Activated naive CD4-positive, alpha-beta T cell (primary cell): Measurements from ENCODE around the gene GALNT16.
"Not testable (repeated sequence)": the region's sequence is repeated elsewhere in the genome, so short reads cannot be mapped to it uniquely, and the experiment has no call there.

ENCODE experiments used
- DNase-seq, 4 experiments: peaks; one replicate each; lab custom pipeline; 2025; lab: John Stamatoyannopoulos, UW

The GALNT16 gene

GRCh38 chr14:69260190-69260860 lies 367 bp downstream of the GALNT16 start:
- no peak for DNase-seq

DNA sequence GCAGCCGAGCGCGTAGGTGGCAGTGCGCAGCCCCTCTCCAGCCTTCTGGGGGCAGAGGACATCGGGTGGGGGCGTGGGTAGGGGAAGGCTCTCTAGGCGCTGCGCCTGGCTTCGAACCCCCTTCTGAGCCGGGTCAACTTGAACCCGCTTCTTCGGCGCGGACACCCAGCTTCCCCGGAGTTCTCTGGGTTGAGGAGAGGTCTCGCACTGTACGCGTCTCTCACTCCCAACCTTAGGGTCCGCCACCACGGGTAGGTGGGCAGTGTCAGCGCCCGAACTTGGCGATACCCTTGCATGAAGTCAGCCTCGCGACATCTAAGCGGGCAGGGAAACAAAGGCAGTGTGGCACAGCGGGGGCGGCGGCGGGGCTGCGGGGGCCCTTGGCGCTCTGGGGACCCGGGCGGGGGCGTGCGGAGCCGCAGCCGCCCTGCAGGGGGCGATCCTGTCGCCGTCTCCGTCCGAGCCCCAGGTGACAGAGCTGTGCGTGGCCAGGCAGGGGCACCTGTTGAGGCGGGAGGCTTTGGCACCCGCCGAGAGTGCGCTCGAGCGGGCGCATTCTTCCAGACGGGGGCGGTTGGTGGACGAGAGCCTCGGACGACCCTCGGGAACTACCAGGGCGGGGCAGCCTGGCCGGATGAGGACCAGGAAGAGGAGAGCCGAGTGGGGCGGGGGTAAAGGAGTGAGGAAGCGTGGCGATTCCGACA lies 1.1 kb downstream of the GALNT16 start:
- DNase-seq, result peak in 1 of 4 experiments; percentile 3

DNA sequence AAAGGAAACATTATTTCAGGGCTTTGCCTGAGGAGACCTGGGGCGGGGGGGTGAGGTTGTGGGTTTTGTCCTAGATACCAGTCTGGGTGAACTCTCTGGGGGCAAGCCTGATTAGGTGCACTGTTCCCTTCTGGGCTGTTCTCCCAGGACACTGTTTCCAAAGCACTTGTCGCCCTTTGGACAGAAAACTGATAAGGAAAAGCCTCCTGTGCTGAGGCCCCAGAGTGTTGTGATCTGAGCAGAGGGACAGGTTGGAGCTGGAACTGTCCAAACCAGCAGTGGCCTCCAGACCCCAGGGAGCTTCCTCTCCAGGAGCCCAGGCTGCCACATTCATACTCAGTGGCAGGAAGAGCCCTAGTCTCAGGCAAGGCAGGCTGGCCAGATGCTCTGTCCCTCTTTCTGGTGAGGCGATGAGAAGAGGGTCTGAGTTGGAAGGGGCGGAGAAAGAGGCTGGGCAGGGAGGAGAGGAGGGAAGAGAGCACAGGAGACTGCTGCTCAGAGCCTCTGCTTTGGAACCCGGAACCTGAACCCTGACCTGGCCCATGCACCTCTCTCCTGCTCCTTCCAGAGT lies 1.9 kb downstream of the GALNT16 start:
- DNase-seq, result no peak

GRCh38 chr14:69262516-69262915 lies 2.6 kb downstream of the GALNT16 start:
- DNase-seq, result no peak

GRCh38 chr14:69263364-69263763 lies 3.4 kb downstream of the GALNT16 start:
- no peak for DNase-seq

DNA sequence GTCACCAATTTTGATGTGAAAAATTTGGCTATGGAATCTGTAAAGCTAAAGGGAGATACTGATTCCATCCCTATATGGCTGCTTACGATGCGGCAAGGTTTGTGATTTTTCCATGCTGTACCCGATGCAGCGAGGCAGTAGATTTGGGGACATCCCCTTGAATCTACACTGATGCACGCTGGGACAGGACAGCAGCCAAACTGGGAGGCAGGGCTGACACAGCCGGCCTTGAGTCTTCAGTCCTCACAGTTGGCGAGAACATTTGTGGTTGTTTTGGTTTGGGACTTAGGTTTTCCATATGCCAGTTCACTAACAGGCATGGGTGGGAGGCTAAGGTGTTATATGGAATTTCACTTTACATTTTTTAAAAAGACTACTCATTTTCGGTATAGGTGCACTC lies 3.8 kb downstream of the GALNT16 start:
- no peak for DNase-seq

GRCh38 chr14:69266572-69267345 lies 6.8 kb downstream of the GALNT16 start:
- no peak for DNase-seq

DNA sequence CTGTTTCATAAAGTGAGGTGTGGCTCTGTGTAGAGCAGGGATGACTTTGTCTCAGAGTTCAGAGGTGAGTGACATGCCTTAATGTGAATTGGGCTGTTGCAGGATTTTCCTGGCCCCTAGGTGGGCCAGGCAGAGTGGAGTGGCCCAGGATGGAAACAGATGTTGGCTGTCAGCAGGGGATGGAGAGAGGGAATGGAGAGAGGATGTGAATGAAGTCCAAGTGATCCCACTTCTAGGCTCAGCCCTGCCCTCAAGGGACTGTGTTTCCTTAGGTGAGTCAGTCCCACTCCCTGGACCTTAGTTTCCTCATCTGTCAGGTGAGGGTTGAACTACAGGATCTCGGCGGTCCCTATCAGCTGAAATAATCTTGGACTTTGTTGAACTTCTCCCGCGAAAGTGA lies 7.5 kb downstream of the GALNT16 start:
- no peak for DNase-seq

DNA sequence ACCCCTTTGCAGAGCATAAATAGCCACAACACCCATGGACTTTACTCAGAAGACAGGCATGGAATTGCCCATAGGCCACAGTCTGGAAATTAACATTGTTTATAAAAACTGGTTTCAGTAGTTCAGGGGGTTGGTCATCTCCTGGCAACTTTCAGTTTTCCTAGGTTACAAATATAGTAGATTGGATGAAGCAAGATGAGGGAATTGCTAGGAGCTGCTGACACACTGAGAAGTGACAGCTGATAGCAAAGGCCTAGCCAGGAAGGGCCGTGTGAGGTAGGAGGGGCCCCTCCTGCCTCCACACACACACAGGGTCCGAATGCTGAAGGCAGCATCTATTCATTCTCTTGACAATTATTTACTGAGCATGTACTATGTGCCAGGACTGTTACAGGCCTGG lies 8.3 kb downstream of the GALNT16 start:
- DNase-seq, result no peak

DNA sequence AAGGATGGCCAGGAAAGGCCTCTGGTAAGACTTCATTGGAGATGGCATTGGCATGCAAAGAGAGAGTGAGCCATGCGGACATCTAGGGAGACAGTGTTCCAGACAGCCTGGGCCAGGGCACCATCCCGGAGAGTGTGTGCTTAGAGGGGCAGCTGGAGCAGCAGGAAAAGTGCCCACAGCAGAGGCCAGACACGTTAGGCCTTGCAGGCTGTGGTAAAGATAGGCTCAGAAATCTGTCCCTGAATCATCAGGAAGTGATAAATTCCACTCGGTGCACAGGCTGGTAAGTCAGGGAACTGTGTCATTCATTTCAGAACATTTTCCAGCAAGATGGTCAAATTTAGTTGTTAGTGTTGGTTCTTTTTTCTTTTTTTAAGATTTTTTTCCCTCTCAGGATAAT lies 8.8 kb downstream of the GALNT16 start:
- DNase-seq, result no peak

- DNase-seq, result no peak
These were observed 9.4 kb downstream of the GALNT16 start for GRCh38 chr14:69269381-69269780.

DNA sequence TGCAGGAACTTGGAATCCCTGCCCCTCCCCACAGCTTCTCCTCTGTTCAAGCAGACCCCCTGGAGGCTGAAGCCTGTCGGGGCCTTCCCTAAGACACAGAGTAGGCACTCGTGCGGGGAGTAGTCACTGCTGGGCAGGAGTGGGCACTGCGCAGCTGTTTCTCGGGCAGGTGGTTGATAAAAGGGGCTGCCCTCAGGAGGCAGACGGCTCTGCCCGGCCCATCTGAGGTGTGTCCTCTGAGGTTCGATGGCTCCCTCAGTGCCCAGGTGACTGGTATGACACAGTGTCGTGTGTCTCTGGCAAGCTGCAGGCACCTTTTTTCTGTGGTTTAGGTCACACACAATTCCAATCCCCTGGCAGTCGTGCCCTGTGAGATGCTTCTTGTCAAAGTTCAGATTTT lies 10.1 kb downstream of the GALNT16 start:
- DNase-seq, result no peak

DNA sequence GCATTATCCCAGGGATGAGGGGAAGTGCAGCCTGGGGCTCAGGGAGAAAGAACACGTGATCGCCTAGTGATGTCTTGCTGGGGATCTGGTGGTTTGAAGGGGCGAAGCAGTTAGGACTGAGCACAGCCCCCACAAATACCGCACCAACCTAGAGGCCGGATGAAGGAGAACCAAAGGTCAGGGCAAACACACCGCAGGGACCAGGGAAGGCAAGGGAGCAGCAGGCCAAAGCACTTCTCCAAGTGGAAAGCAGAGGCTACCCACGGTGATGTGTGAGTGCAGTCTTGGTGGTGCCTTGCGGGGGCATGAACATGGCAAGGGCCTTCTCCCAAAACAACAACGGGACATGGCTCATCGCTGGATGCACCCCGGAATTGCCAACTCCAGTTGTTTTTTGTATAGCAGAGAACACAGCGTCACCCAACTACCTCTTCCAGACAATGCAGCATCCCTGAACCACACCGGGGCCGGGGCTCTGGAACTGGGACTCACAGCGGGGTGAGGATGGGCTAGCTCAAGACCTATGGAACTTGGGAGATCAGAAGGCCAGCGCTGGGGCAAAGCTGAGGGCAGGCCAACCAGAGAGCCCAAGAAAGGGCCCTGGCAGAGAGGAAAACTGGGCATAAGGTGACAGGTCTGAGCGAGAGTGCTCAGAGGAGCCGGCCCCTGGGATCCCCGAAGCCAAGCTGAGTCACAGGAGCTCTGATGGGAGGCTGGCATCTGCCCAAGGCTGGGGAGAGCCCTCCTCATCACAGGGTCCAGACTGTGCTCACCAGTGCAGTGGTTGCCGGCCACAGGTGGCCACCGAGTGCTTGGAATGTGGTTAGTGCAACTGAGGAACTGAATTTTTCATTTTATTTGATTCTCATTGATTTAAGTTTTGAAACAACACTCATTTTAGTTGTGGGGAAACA lies 11.1 kb downstream of the GALNT16 start:
- DNase-seq, result no peak

DNA sequence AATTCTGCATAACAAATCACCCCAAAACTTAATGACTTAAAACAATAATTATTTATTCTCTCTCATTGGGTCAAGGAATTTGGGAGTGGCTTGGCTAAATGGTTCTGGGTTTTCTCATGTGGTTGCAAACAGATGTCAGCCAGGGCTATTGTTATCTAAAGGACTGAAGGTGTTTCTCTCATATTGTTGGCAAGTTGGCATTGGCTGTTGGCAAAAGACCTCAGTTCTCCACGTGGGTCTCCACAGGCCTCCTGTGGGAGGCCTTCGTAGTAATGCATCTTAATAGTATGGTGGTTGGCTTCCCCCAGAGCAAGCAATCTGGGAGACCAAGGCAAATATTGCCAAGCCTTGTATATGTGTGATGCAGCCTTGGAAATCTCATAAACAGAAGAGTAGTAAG lies 14.4 kb downstream of the GALNT16 start:
- no peak for DNase-seq

GRCh38 chr14:69275331-69275730 lies 15.4 kb downstream of the GALNT16 start:
- DNase-seq, result no peak

DNA sequence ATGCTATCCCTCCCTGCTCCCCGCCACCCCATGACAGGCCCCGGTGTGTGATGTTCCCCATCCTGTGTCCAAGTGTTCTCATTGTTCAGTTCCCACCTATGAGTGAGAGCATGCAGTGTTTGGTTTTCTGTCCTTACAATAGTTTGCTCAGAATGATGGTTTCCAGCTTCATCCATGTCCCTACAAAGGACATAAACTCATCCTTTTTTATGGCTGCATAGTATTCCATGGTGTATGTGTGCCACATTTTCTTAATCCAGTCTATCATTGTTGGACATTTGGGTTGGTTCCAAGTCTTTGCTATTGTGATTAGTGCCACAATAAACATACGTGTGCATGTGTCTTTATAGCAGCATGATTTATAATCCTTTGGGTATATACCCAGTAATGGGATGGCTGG lies 17.4 kb downstream of the GALNT16 start:
- not testable (repeated sequence) for DNase-seq

DNA sequence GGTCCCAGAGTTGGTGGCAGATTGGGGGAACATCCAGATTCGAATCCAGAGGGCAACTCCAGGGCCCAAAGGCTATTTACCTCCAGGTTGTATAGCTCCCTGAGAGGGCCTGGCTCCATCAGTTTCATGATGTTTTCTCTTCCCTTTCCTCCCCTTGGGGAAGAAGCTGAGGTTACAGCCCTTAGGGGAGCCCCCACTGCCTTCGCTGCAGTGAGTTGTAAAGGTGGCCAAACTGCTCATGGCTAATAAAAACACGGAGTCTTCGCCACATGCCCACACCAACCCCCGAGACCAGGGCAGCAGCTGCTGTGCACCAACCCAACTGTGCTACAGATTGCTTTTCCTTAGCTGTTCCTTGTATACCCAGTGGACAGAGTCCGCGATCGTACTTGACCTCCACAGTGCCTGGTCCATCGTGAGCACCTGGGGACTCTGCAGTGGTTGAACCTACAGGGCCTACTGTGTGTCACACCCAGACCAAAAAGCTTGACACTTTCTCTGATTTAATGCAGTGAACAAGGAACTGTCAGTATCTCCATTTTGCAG lies 20.9 kb downstream of the GALNT16 start:
- DNase-seq, result no peak

DNA sequence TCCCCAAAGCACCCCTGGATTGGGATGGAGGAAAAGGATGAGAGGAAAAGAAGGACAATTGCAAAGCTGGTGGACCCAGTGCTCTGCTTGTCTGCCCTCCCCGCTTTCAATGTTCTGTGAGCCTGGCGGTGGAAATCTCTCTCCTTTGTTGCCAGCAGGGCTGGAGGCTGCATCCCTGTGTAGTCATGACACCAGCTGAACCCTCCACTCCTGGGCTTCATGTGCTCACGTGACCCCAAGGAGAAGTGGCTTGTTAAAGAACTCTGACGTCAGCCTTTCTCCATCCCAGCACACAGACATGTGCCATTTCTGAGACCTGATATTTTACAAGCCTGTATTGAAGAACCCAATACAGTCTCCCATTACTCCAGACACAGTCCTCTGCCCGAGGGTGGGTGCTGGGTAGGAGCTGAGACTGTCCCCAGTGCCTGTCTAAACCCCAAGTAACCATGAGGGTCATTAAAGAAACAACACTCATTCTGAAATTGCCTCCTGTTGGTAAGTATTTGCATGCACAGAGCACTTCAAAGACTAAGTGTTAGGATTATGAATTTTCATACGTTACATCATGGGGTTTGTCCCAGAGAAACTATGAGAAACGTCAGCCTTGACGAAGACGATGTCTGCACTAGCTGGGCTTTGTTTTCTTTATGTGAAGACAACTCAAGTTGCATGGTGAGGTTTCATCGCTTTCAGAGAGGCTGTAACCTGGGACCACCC lies 21.7 kb downstream of the GALNT16 start:
- DNase-seq, result no peak

GRCh38 chr14:69282448-69282847 lies 22.5 kb downstream of the GALNT16 start:
- DNase-seq, result no peak

DNA sequence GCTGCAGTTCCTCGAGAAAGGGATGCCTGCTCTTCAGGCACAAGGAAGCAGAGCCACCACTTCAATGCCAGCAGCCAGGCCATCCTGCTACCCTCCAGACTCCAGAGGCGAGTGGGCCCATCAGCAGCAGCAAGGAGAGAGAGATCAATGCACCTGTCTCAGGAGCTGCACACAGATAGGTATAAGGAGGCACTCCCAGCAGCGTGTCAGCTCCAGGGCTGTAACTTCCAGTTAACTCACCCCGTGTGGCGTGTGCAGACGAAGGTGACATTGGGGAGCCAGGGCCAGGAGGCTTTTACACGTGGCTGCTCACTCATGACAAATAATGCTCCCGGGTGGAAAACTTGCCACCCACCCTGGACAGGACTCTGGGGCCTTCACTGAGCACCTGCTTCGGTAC lies 24.2 kb downstream of the GALNT16 start:
- DNase-seq, result no peak
